HepG2 (cell line): ENCODE measurements around the gene TMEM107. TPM values are rescaled to one million over a fixed set of nuclear protein-coding genes. Genes with fewer than 3 reads are reported as not detected.

ENCODE experiments used
- FOXP4 ChIP-seq: sonication (generic); formaldehyde crosslinking; IDR thresholded peaks from 2 replicates; pipeline ENCODE4 v1.4.0; 2020; ENCODE audit warnings: missing genetic modification reagents
- GTF3A ChIP-seq: sonication (generic); formaldehyde crosslinking; conservative IDR thresholded peaks from 2 replicates; pipeline ENCODE4 v1.4.0; 2020; ENCODE audit warnings: mild to moderate bottlenecking, missing genetic modification reagents
- KLF13 ChIP-seq: sonication (generic); formaldehyde crosslinking; IDR thresholded peaks from 2 replicates; pipeline ENCODE4 v1.4.0; 2020; ENCODE audit warnings: mild to moderate bottlenecking, missing genetic modification reagents
- MAFG ChIP-seq: sonication (generic); formaldehyde crosslinking; IDR thresholded peaks from 2 replicates; pipeline ENCODE4 v1.5.1; 2020; ENCODE audit warnings: mild to moderate bottlenecking, missing genetic modification reagents
- NR2C2 ChIP-seq: sonication (generic); formaldehyde crosslinking; IDR thresholded peaks from 2 replicates; pipeline ENCODE4 v1.4.0; 2020; ENCODE audit warnings: missing genetic modification reagents, mild to moderate bottlenecking, moderate library complexity, borderline replicate concordance
- PAX8 ChIP-seq: sonication (generic); formaldehyde crosslinking; IDR thresholded peaks from 2 replicates; pipeline ENCODE4 v1.8.0; 2022; ENCODE audit warnings: mild to moderate bottlenecking, missing genetic modification reagents, borderline replicate concordance
- SMARCE1 ChIP-seq: fragments of 450-650 bp; IDR thresholded peaks from 2 replicates; pipeline ENCODE4 v1.6.1; 2017; ENCODE audit warnings: borderline replicate concordance
- SRSF1 ChIP-seq: fragments of 200-400 bp; formaldehyde crosslinking; optimal IDR thresholded peaks from 2 replicates; pipeline ENCODE3; 2017; ENCODE audit warnings: mild to moderate bottlenecking, low read depth, low read length, moderate library complexity
- TBL1XR1 ChIP-seq: fragments of 150-350 bp; IDR thresholded peaks from 2 replicates; pipeline ENCODE4 v1.6.1; 2014; ENCODE audit warnings: borderline replicate concordance, low read length; ENCODE audit not compliant: partially characterized antibody
- TRIM22 ChIP-seq: fragments of 450-650 bp; IDR thresholded peaks from 2 replicates; pipeline ENCODE4 v1.6.1; 2017
- XBP1 ChIP-seq: sonication (generic); formaldehyde crosslinking; IDR thresholded peaks from 2 replicates; pipeline ENCODE4 v1.5.0; 2020; ENCODE audit warnings: missing genetic modification reagents
- ZBTB40 ChIP-seq, 2 experiments: fragments of 450-650 bp in 1 of 2; sonication (generic) in 1 of 2; formaldehyde crosslinking in 1 of 2; IDR thresholded peaks; 2 replicates each; pipeline versions ENCODE4 v1.6.1 to v1.8.0; 2016 to 2022; ENCODE audit warnings: antibody characterized with exemption in 1 of 2, mild to moderate bottlenecking in 1 of 2, missing genetic modification reagents in 1 of 2
- ZNF264 ChIP-seq: sonication (generic); formaldehyde crosslinking; IDR thresholded peaks from 2 replicates; pipeline ENCODE4 v1.4.0; 2020; ENCODE audit warnings: missing genetic modification reagents
- ZNF329 ChIP-seq: sonication (generic); formaldehyde crosslinking; IDR thresholded peaks from 2 replicates; pipeline ENCODE4 v1.9.0; 2021; ENCODE audit warnings: low read depth, mild to moderate bottlenecking, missing genetic modification reagents
- ZNF430 ChIP-seq: sonication (generic); formaldehyde crosslinking; IDR thresholded peaks from 2 replicates; pipeline ENCODE4 v1.9.0; 2021; ENCODE audit warnings: mild to moderate bottlenecking, missing genetic modification reagents
- ZNF564 ChIP-seq: sonication (generic); formaldehyde crosslinking; IDR thresholded peaks from 2 replicates; pipeline ENCODE4 v1.8.1; 2023; ENCODE audit warnings: mild to moderate bottlenecking, missing genetic modification reagents
- ZNF569 ChIP-seq: sonication (generic); formaldehyde crosslinking; IDR thresholded peaks from 2 replicates; pipeline ENCODE4 v1.5.0; 2020; ENCODE audit warnings: mild to moderate bottlenecking, missing genetic modification reagents, moderate library complexity, borderline replicate concordance
- polyA plus RNA-seq, 8 experiments: library from polyadenylated mRNA; depleted of rRNA in 3 of 8; stranded (reverse) in 7 of 8; unstranded in 1 of 8; fragments of >200 nt; fragmentation: Illumina TruSeq in 4 of 8; extraction: Trizol in 4 of 8; gene quantifications; 2 replicates each; pipeline versions ENCODE4 v1.2.1 to v1.2.3, GENCODE V29; 2011 to 2016; ENCODE audit warnings: low read depth in 4 of 8, missing spikeins in 1 of 8, mixed read lengths in 1 of 8; ENCODE audit not compliant: insufficient read depth in 1 of 8
- total RNA-seq, 5 experiments: library from RNA; depleted of rRNA; stranded (reverse); fragments of >200 nt; fragmentation: Illumina TruSeq; extraction: Trizol; gene quantifications; 2 replicates each; pipeline ENCODE4 v1.2.3, GENCODE V29; 2016; ENCODE audit warnings: low read depth in 1 of 5

The TMEM107 gene
- total and polyA plus RNA-seq, 2 of the 13 experiments (the other 11 are each of a cell fraction or from before 2014, with no cell fraction given) = 7.2 to 15.3 TPM

- TF ChIP-seq ZBTB40 (IDR thresholded peaks at IDR 0.05) (no peak), ZBTB40 (CRISPR knock-in tag; IDR thresholded peaks at IDR 0.05) (0 out of 2 replicates have a peak, but pooled peaks have one; percentile 36), ZNF569 (no peak), TRIM22 (no peak), PAX8 (CRISPR knock-in tag) (no peak), SRSF1 (no peak), NR2C2 (CRISPR knock-in tag) (no peak), GTF3A (CRISPR knock-in tag) (no peak), TBL1XR1 (no peak), MAFG (CRISPR knock-in tag) (no peak), ZNF430 (CRISPR knock-in tag) (no peak), ZNF329 (CRISPR knock-in tag) (no peak), KLF13 (CRISPR knock-in tag) (no peak), ZNF264 (no peak), ZNF564 (CRISPR knock-in tag) (peak; percentile 45; the same call in 1 of the 2 replicates), SMARCE1 (no peak), XBP1 (CRISPR knock-in tag) (no peak), FOXP4 (CRISPR knock-in tag) (no peak; the same call in 1 of the 2 replicates)
Observed at GRCh38 chr17:8176197-8176940, at the start of gene TMEM107 (continued).
